H1 (cell line): ENCODE data around the gene COL1A1. TPM values are rescaled to one million over a fixed set of nuclear protein-coding genes. Genes with fewer than 3 reads are reported as not detected.
A peak's percentile ranks its signal among the peaks of the same experiment; 100 is the strongest.

Experiments used
- BRCA1 ChIP-seq: IDR thresholded peaks from 2 replicates; pipeline ENCODE4 v1.6.1; 2012; ENCODE audit warnings: low read depth, low read length, improper control_type of control experiment
- CBX8 ChIP-seq: fragments of 300-800, 300-1000 bp; sonication (generic); IDR thresholded peaks from 2 replicates; pipeline ENCODE4 v1.7.1; 2016; ENCODE audit warnings: low read depth, low read length, borderline replicate concordance
- CEBPB ChIP-seq: IDR thresholded peaks from 2 replicates; pipeline ENCODE4 v1.6.1; 2012; ENCODE audit warnings: low read depth, low read length
- CREB1 ChIP-seq: IDR thresholded peaks from 2 replicates; pipeline ENCODE4 v1.6.1; 2012; ENCODE audit warnings: inconsistent platforms
- EGR1 ChIP-seq: IDR thresholded peaks from 2 replicates; pipeline ENCODE4 v1.6.1; 2011; ENCODE audit warnings: low read depth, low read length, borderline replicate concordance
- HDAC2 ChIP-seq, 2 experiments: fragments of 300-600 bp in 1 of 2; sonication (generic) in 1 of 2; IDR thresholded peaks; 2 replicates each; pipeline ENCODE4 v1.6.1; 2011 to 2012; ENCODE audit warnings: low read depth in 2 of 2, low read length in 2 of 2, mild to moderate bottlenecking in 2 of 2, moderate library complexity in 2 of 2, borderline replicate concordance in 1 of 2, inconsistent platforms in 1 of 2
- RBBP5 ChIP-seq: IDR thresholded peaks from 2 replicates; pipeline ENCODE4 v1.7.1; 2012; ENCODE audit warnings: low read depth, mild to moderate bottlenecking, inconsistent platforms, low read length, moderate library complexity, borderline replicate concordance
- SAP30 ChIP-seq: fragments of 300-600 bp; sonication (generic); IDR thresholded peaks from 2 replicates; pipeline ENCODE4 v1.7.1; 2012; ENCODE audit warnings: low read length, moderate library complexity, mild to moderate bottlenecking, inconsistent platforms; ENCODE audit not compliant: insufficient read depth, insufficient replicate concordance
- SIX5 ChIP-seq: IDR thresholded peaks from 2 replicates; pipeline ENCODE4 v1.6.1; 2011; ENCODE audit warnings: mild to moderate bottlenecking, low read depth, low read length
- SP4 ChIP-seq: IDR thresholded peaks from 2 replicates; pipeline ENCODE4 v1.6.1; 2012; ENCODE audit warnings: low read length, inconsistent platforms
- TBP ChIP-seq: IDR thresholded peaks from 2 replicates; pipeline ENCODE4 v1.6.1; 2011; ENCODE audit warnings: low read depth, low read length, improper control_type of control experiment
- polyA plus RNA-seq, 7 experiments: library from polyadenylated mRNA; depleted of rRNA in 3 of 7; stranded (reverse) in 5 of 7; unstranded in 2 of 7; fragments of >200 nt in 5 of 7; fragments of 200-250 nt in 2 of 7; gene quantifications; 1 replicate in 5 of 7; 2 replicates in 1 of 7; 4 replicates in 1 of 7; pipeline versions ENCODE4 v1.2.1 to v1.2.3, GENCODE V29; 2011 to 2013; ENCODE audit warnings: missing spikeins in 2 of 7, mixed read lengths in 2 of 7
- total RNA-seq: library from RNA; stranded (reverse); fragmentation: NEBNext Ultra II Directional; extraction: Animal tissue kit (Norgen Biotek cat#: 25700); gene quantifications from 2 replicates; pipeline ENCODE4 v1.2.1, GENCODE V29; 2021
- TF ChIP-seq, protein P1 (sequence below): IDR thresholded peaks from 2 replicates; pipeline ENCODE4 v1.6.1; 2011; ENCODE audit warnings: low read depth, mild to moderate bottlenecking, low read length; ENCODE audit not compliant: insufficient read depth
- TF ChIP-seq, protein P2 (sequence below), 3 experiments: IDR thresholded peaks; 1 replicate in 2 of 3; 2 replicates in 1 of 3; pipeline versions ENCODE4 v1.5.1 to v1.6.1; 2011; ENCODE audit warnings: low read length in 3 of 3, mild to moderate bottlenecking in 3 of 3, inconsistent platforms in 2 of 3, low read depth in 1 of 3, moderate library complexity in 1 of 3; ENCODE audit not compliant: insufficient read depth in 1 of 3; ENCODE audit errors: control extremely low read depth in 1 of 3
- TF ChIP-seq, protein P3 (sequence below): IDR thresholded peaks from 2 replicates; pipeline ENCODE4 v1.6.1; 2012; ENCODE audit warnings: inconsistent platforms

The COL1A1 gene
- total and polyA plus RNA-seq, 2 of the 8 experiments (the other 6 are each of a cell fraction or from before 2014, with no cell fraction given) = 14.1 to 80.4 TPM

DNA sequence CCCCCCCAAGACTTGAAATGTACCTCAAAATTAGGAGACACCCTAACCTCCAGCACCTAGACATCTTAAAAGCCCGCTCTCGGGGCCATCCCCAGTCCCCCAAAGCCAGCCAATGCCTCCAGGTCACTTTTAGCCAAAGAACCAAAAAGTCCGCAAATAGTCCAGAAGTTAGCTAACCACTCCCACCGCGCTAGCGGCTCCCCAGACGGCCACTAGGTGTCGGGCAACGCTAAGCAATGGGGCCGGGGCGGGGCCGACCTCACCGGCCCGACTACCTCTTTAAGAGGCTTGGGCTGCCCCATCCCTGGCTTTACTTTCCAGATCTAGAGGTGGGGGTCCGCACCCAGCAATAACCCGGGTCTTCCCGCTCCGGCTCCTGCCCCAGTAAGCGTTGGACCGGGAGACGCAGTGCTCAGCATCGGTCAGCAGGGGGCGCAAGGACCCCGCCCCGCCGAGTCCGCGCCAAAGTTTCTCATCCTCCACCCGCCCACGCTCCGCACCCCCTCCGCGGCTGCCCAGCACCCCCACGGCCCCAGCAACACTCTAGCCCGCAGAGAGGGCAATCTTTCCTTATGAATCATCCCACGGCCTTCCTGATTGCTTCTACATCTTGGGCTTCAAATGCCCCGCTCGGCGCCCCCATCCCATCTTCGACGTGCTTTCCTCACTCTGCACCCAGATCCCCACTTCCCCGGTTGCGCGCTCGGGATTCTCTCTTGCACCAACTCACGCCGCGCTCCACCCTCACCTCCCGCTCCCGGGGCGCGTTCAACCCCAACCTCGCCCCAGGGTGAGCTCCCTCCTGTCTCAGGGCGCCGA is 765 bp downstream of the COL1A1 start (continued):
- TF ChIP-seq SP4 = 0 out of 2 replicates have a peak, but pooled peaks have one; percentile 15
- TF ChIP-seq SAP30 = peak; percentile 42
- TF ChIP-seq, protein P1, sequence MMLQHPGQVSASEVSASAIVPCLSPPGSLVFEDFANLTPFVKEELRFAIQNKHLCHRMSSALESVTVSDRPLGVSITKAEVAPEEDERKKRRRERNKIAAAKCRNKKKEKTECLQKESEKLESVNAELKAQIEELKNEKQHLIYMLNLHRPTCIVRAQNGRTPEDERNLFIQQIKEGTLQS = 0 out of 2 replicates have a peak, but pooled peaks have one; percentile 4
- no peak for TF ChIP-seq CBX8
- TF ChIP-seq, protein P2, sequence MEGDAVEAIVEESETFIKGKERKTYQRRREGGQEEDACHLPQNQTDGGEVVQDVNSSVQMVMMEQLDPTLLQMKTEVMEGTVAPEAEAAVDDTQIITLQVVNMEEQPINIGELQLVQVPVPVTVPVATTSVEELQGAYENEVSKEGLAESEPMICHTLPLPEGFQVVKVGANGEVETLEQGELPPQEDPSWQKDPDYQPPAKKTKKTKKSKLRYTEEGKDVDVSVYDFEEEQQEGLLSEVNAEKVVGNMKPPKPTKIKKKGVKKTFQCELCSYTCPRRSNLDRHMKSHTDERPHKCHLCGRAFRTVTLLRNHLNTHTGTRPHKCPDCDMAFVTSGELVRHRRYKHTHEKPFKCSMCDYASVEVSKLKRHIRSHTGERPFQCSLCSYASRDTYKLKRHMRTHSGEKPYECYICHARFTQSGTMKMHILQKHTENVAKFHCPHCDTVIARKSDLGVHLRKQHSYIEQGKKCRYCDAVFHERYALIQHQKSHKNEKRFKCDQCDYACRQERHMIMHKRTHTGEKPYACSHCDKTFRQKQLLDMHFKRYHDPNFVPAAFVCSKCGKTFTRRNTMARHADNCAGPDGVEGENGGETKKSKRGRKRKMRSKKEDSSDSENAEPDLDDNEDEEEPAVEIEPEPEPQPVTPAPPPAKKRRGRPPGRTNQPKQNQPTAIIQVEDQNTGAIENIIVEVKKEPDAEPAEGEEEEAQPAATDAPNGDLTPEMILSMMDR (IDR thresholded peaks at IDR 0.05; ENCODE audit: control extremely low read depth in 1 of 3, insufficient read depth in 1 of 3, low read depth in 1 of 3, low read length in 3 of 3) = peak; percentile 76 to 85 (median 85)
- 0 out of 2 replicates have a peak, but pooled peaks have one; percentile 8 for TF ChIP-seq CREB1
- no peak for TF ChIP-seq BRCA1
- TF ChIP-seq TBP = peak; percentile 18; the same call in 1 of the 2 replicates
- no peak for TF ChIP-seq CEBPB
- TF ChIP-seq RBBP5 = 0 out of 2 replicates have a peak, but pooled peaks have one; percentile 11
- peak; percentile 95 for TF ChIP-seq EGR1
- TF ChIP-seq, protein P3, sequence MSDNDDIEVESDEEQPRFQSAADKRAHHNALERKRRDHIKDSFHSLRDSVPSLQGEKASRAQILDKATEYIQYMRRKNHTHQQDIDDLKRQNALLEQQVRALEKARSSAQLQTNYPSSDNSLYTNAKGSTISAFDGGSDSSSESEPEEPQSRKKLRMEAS = 0 out of 2 replicates have a peak, but pooled peaks have one; percentile 29
- no peak for TF ChIP-seq HDAC2 (IDR thresholded peaks at IDR 0.05; ENCODE audit: borderline replicate concordance in 1 of 2, low read depth in 2 of 2, low read length in 2 of 2)
- no peak for TF ChIP-seq SIX5
- TF ChIP-seq, all 59 proteins: peak for 15
